Neural cell (in vitro differentiated cells): ENCODE results near the gene GABBR2. TPM values are rescaled to one million over a fixed set of nuclear protein-coding genes. Genes with fewer than 3 reads are reported as not detected.

Experiments used
- H2AFZ ChIP-seq: fragments of 200-600, 300-800 bp; sonication (generic), shearing (Covaris generic); 2 replicates; pipeline ENCODE4 v1.6.0; 2014; ENCODE audit warnings: low read depth, mild to moderate bottlenecking, antibody characterized with exemption, low read length, moderate library complexity
- H3F3A ChIP-seq: fragments of 200-600 bp; shearing (Covaris generic); 2 replicates; pipeline ENCODE4 v1.6.1; 2016; ENCODE audit warnings: mild to moderate bottlenecking, moderate library complexity, mixed read lengths, antibody characterized with exemption, low read length; ENCODE audit not compliant: insufficient read depth, poor library complexity, severe bottlenecking
- H3K27ac ChIP-seq: fragments of 200-600, 300-800 bp; sonication (generic), shearing (Covaris generic); 2 replicates; pipeline ENCODE4 v1.5.1; 2014; ENCODE audit warnings: mild to moderate bottlenecking, low read length, moderate library complexity
- H3K27me3 ChIP-seq: fragments of 300-800, 200-600 bp; sonication (generic), shearing (Covaris generic); 2 replicates; pipeline ENCODE4 v1.6.0; 2014; ENCODE audit warnings: mild to moderate bottlenecking, low read depth, low read length, moderate library complexity; ENCODE audit not compliant: insufficient read depth
- H3K36me3 ChIP-seq: fragments of 300-800, 200-600 bp; sonication (generic), shearing (Covaris generic); 2 replicates; pipeline ENCODE4 v1.5.1; 2014; ENCODE audit warnings: mild to moderate bottlenecking, antibody characterized with exemption, low read length, moderate library complexity; ENCODE audit not compliant: insufficient read depth
- H3K4me2 ChIP-seq: fragments of 300-800, 200-600 bp; sonication (generic), shearing (Covaris generic); 2 replicates; pipeline ENCODE4 v1.6.0; 2014; ENCODE audit warnings: mild to moderate bottlenecking, low read length
- H3K4me3 ChIP-seq: fragments of 300-800, 200-600 bp; sonication (generic), shearing (Covaris generic); 2 replicates; pipeline ENCODE4 v1.5.1; 2014; ENCODE audit warnings: mild to moderate bottlenecking, low read length, moderate library complexity
- H3K79me2 ChIP-seq: fragments of 200-600 bp; shearing (Covaris generic); replicated peaks from 2 replicates; pipeline ENCODE4 v1.6.0; 2014; ENCODE audit warnings: mild to moderate bottlenecking, low read length, moderate library complexity; ENCODE audit not compliant: insufficient read depth
- H3K9ac ChIP-seq: fragments of 300-800, 200-600 bp; sonication (generic), shearing (Covaris generic); 2 replicates; pipeline ENCODE4 v1.6.1; 2016; ENCODE audit warnings: mild to moderate bottlenecking, low read length, mixed read lengths
- H3K9me2 ChIP-seq: fragments of 200-600 bp; shearing (Covaris generic); 2 replicates; pipeline ENCODE4 v1.6.1; 2016; ENCODE audit warnings: mild to moderate bottlenecking, low read length, mixed read lengths; ENCODE audit not compliant: insufficient read depth
- H3K9me3 ChIP-seq: fragments of 200-600, 300-800 bp; sonication (generic), shearing (Covaris generic); 2 replicates; pipeline ENCODE4 v1.6.1; 2016; ENCODE audit warnings: mild to moderate bottlenecking, mixed run types, low read length, moderate library complexity, mixed read lengths
- H4K20me1 ChIP-seq: fragments of 200-600 bp; shearing (Covaris generic); 2 replicates; pipeline ENCODE4 v1.6.1; 2016; ENCODE audit warnings: mild to moderate bottlenecking, mixed run types; ENCODE audit not compliant: insufficient read depth
- EP300 ChIP-seq: fragments of 450-650 bp; conservative IDR thresholded peaks from 2 replicates; pipeline ENCODE4 v1.6.1; 2014; ENCODE audit warnings: antibody characterized with exemption, mild to moderate bottlenecking, moderate library complexity; ENCODE audit not compliant: poor library complexity, severe bottlenecking
- EZH2 ChIP-seq: fragments of 200-600, 300-800 bp; shearing (Covaris generic), sonication (generic); IDR thresholded peaks from 2 replicates; pipeline ENCODE4 v1.6.1; 2014; ENCODE audit warnings: antibody characterized with exemption, low read length, borderline replicate concordance, mild to moderate bottlenecking; ENCODE audit not compliant: insufficient read depth, poor library complexity, severe bottlenecking
- MXI1 ChIP-seq: fragments of 450-650 bp; conservative IDR thresholded peaks from 2 replicates; pipeline ENCODE4 v1.6.1; 2014; ENCODE audit warnings: antibody characterized with exemption, mild to moderate bottlenecking; ENCODE audit not compliant: poor library complexity, severe bottlenecking
- POLR2AphosphoS5 ChIP-seq: IDR thresholded peaks from 2 replicates; pipeline ENCODE4 v1.6.1; 2012
- RAD21 ChIP-seq: fragments of 450-650 bp; conservative IDR thresholded peaks from 2 replicates; pipeline ENCODE4 v1.6.1; 2014; ENCODE audit warnings: antibody characterized with exemption, mild to moderate bottlenecking, moderate library complexity
- SMC3 ChIP-seq: fragments of 450-650 bp; conservative IDR thresholded peaks from 2 replicates; pipeline ENCODE4 v1.6.1; 2014; ENCODE audit warnings: antibody characterized with exemption, mild to moderate bottlenecking, moderate library complexity; ENCODE audit not compliant: poor library complexity
- TAF1 ChIP-seq: IDR thresholded peaks from 2 replicates; pipeline ENCODE4 v1.6.1; 2012; ENCODE audit warnings: low read depth
- polyA plus RNA-seq: library from polyadenylated mRNA; depleted of rRNA; stranded (reverse); fragments of >200 nt; gene quantifications from 2 replicates; pipeline ENCODE4 v1.2.3, GENCODE V29; 2014
- TF ChIP-seq, protein P1 (sequence below): IDR thresholded peaks from 2 replicates; pipeline ENCODE4 v1.6.1; 2012; ENCODE audit warnings: borderline replicate concordance
- TF ChIP-seq, protein P2 (sequence below): fragments of 450-650 bp; IDR thresholded peaks from 2 replicates; pipeline ENCODE4 v1.5.1; 2014; ENCODE audit warnings: antibody characterized with exemption, mild to moderate bottlenecking, moderate library complexity; ENCODE audit not compliant: poor library complexity, severe bottlenecking

Gene GABBR2
- polyA plus RNA-seq, 1 donor from 2014 or later, result 7.1 TPM

DNA sequence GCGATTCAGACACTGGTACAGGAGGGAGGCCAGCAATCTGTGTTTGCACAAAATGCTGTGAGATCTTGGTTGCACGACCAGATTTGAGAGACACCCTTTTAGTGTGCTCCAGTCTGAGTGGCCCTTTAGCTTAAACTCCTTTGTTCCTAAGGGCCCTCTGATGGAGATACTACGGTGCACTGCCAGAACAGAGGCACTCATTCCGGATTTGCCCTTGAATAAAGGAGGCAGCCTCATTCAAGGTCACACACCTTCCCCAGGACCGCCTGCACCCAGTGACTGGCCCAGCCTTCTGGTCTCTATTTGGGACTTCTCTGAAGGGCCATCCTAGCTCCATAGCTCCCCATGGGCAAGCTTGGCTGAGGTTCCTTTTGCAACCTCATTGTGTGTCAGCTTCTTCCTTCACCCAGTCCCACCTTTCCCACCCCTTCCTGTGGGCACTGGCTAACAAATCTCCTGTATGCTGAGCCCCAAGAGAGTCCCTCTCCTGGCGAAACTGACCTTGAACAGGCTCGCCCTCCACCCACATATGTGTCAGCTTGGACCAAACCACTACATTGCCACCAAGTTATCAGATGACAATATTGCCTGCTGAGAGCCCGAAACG is 191.7 kb downstream of the GABBR2 start:
- no peak overlapping the region for H2AFZ ChIP-seq
- no peaks in the 10 kb centered on the region for H3K36me3 ChIP-seq
- H3K9ac ChIP-seq, result no peak overlapping the region
- no peak overlapping the region for H3K4me2 ChIP-seq
- H4K20me1 ChIP-seq, result no peaks in the 10 kb centered on the region
- no peaks in the 10 kb centered on the region for H3K27me3 ChIP-seq
- no peak overlapping the region for H3K27ac ChIP-seq
- H3K79me2 ChIP-seq, result no peaks in the 10 kb centered on the region
- H3F3A ChIP-seq, result no peaks in the 10 kb centered on the region
- H3K9me2 ChIP-seq, result no peaks in the 10 kb centered on the region
- no peaks in the 10 kb centered on the region for H3K9me3 ChIP-seq
- no peak overlapping the region for H3K4me3 ChIP-seq
- no peak for TF ChIP-seq TAF1
- no peak for TF ChIP-seq RAD21
- no peak for TF ChIP-seq SMC3
- TF ChIP-seq EZH2, result no peak
- TF ChIP-seq EP300, result no peak
- TF ChIP-seq POLR2AphosphoS5, result no peak
- TF ChIP-seq, protein P1, sequence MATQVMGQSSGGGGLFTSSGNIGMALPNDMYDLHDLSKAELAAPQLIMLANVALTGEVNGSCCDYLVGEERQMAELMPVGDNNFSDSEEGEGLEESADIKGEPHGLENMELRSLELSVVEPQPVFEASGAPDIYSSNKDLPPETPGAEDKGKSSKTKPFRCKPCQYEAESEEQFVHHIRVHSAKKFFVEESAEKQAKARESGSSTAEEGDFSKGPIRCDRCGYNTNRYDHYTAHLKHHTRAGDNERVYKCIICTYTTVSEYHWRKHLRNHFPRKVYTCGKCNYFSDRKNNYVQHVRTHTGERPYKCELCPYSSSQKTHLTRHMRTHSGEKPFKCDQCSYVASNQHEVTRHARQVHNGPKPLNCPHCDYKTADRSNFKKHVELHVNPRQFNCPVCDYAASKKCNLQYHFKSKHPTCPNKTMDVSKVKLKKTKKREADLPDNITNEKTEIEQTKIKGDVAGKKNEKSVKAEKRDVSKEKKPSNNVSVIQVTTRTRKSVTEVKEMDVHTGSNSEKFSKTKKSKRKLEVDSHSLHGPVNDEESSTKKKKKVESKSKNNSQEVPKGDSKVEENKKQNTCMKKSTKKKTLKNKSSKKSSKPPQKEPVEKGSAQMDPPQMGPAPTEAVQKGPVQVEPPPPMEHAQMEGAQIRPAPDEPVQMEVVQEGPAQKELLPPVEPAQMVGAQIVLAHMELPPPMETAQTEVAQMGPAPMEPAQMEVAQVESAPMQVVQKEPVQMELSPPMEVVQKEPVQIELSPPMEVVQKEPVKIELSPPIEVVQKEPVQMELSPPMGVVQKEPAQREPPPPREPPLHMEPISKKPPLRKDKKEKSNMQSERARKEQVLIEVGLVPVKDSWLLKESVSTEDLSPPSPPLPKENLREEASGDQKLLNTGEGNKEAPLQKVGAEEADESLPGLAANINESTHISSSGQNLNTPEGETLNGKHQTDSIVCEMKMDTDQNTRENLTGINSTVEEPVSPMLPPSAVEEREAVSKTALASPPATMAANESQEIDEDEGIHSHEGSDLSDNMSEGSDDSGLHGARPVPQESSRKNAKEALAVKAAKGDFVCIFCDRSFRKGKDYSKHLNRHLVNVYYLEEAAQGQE, result no peak
- TF ChIP-seq, protein P2, sequence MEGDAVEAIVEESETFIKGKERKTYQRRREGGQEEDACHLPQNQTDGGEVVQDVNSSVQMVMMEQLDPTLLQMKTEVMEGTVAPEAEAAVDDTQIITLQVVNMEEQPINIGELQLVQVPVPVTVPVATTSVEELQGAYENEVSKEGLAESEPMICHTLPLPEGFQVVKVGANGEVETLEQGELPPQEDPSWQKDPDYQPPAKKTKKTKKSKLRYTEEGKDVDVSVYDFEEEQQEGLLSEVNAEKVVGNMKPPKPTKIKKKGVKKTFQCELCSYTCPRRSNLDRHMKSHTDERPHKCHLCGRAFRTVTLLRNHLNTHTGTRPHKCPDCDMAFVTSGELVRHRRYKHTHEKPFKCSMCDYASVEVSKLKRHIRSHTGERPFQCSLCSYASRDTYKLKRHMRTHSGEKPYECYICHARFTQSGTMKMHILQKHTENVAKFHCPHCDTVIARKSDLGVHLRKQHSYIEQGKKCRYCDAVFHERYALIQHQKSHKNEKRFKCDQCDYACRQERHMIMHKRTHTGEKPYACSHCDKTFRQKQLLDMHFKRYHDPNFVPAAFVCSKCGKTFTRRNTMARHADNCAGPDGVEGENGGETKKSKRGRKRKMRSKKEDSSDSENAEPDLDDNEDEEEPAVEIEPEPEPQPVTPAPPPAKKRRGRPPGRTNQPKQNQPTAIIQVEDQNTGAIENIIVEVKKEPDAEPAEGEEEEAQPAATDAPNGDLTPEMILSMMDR, result no peak

DNA sequence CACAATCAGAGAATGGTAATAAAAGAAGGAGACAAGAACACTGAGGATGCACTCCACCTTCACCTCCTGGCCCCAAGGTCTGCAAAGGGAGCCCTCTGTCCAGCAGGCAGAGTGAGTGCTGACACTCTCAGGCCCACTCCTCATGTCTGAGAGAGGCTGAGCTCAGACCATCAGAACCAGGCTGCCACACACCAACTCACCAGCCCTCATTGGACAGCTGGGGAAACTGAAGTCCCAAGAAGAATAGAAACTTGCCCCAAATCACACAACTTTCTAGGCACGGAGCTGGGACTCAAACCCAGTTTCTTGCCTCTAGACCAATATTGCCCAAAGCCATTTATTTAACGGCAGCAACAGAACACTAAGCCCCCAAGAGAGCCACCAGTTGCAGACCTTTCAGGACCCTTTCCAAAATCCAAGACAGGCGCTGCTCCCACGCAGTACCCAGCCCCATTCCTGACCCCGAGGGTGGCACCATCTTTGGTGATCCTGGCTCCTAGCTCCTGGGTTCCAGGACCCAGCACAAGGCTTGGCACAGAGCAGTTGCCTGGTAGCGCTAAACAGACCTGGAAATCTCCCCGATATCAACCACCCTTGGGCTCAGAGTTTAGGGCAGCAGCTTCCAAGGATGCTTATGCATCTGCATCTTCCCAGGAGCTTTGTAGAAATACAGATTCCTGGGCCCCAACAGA is 192.4 kb downstream of the GABBR2 start:
- Histone ChIP-seq H3K9me3 (no peaks in the 10 kb centered on the region), H3K4me3 (no peak overlapping the region), H3K27me3 (no peaks in the 10 kb centered on the region), H3K27ac (no peak overlapping the region), H3K79me2 (no peaks in the 10 kb centered on the region), H3K4me2 (no peak overlapping the region), H3K9ac (no peak overlapping the region), H2AFZ (no peak overlapping the region), H3K36me3 (no peaks in the 10 kb centered on the region), H3F3A (no peaks in the 10 kb centered on the region), H4K20me1 (no peaks in the 10 kb centered on the region), H3K9me2 (no peaks in the 10 kb centered on the region)
- TF ChIP-seq EP300, result no peak
- TF ChIP-seq, protein P2, result no peak
- no peak for TF ChIP-seq POLR2AphosphoS5
- TF ChIP-seq SMC3, result no peak
- TF ChIP-seq, protein P1, result no peak
- TF ChIP-seq MXI1, result no peak
- no peak for TF ChIP-seq RAD21
- no peak for TF ChIP-seq TAF1
- TF ChIP-seq EZH2, result no peak
